ENCODE measurements around the gene PDGFA.

DNA sequence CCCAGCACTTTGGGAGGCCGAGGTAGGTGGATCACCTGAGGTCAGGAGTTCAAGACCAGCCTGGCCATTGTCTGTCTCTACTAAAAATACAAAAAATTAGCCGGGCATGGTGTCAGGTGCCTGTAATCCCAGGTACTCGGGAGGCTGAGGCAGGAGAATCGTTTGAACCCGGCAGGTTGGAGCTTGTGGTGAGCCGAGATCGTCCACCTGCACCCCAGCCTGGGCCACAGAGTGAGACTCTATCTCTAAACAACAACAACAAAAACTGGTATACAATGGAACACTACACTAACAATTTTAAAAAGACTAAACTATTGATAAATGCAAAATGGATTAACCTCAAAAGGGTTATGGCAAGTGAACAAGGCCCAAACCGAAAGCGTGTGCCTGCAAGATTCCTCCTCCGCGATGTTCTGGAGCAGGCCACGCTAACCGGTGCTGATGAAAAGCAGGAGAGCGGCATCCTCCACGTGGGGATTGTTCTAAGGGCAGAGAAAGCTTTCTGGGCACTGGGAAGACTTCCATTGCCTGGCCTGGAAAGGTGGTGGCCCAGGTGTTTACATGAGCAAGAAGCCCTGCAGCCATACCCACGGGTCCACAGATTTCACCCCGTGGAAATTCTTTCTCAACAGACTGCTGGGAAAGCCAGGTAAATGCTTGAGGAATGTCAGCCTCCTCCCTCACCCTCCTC lies 53.8 kb downstream of the PDGFA start:
- TF ChIP-seq CTCF (IDR thresholded peaks at IDR 0.05) (no peak), EZH2 (IDR thresholded peaks at IDR 0.05) (no peak), EZH2phosphoT487 (IDR thresholded peaks at IDR 0.05) (no peak)
